ENCODE measurements around the gene ITGAL. TPM values are rescaled to one million over a fixed set of nuclear protein-coding genes. Genes with fewer than 3 reads are reported as not detected.

The ITGAL gene
- total and polyA plus RNA-seq, 2 of the 13 experiments (the other 11 are each of a cell fraction or from before 2014, with no cell fraction given) = 0.86 to 1.2 TPM

- no peak for TF ChIP-seq CENPBD1 (CRISPR knock-in tag; IDR thresholded peaks at IDR 0.05; ENCODE audit: borderline replicate concordance, low read depth)
- no peak; the same call in 1 of the 2 replicates for TF ChIP-seq ZNF337 (CRISPR knock-in tag; IDR thresholded peaks at IDR 0.05; ENCODE audit: borderline replicate concordance, low read depth)
- peak; percentile 52; the same call in 1 of the 2 replicates for TF ChIP-seq ZNF230 (CRISPR knock-in tag; IDR thresholded peaks at IDR 0.05)
- peak; percentile 69; the same call in 1 of the 2 replicates for TF ChIP-seq ZNF138 (CRISPR knock-in tag; IDR thresholded peaks at IDR 0.05; ENCODE audit: low read depth)
- no peak for TF ChIP-seq ZBTB44 (CRISPR knock-in tag; IDR thresholded peaks at IDR 0.05)
- peak; percentile 91 for TF ChIP-seq ZNF782 (CRISPR knock-in tag; IDR thresholded peaks at IDR 0.05; ENCODE audit: borderline replicate concordance)
- TF ChIP-seq RFX3 (CRISPR knock-in tag; IDR thresholded peaks at IDR 0.05) = no peak
- TF ChIP-seq SMAD9 (CRISPR knock-in tag; IDR thresholded peaks at IDR 0.05) = no peak
- peak; percentile 85; the same call in 1 of the 2 replicates for TF ChIP-seq STAT6 (CRISPR knock-in tag; IDR thresholded peaks at IDR 0.05; ENCODE audit: borderline replicate concordance)
- TF ChIP-seq ZSCAN31 (CRISPR knock-in tag; IDR thresholded peaks at IDR 0.05; ENCODE audit: low read depth) = peak; percentile 93
- TF ChIP-seq IRF2 (CRISPR knock-in tag; IDR thresholded peaks at IDR 0.05) = peak; percentile 93
- peak; percentile 84 for TF ChIP-seq HNF1B (CRISPR knock-in tag; IDR thresholded peaks at IDR 0.05)
- TF ChIP-seq DPF2 (CRISPR knock-in tag; IDR thresholded peaks at IDR 0.05; ENCODE audit: borderline replicate concordance, low read depth) = peak; percentile 27; the same call in 1 of the 2 replicates
- TF ChIP-seq ZNF883 (CRISPR knock-in tag; IDR thresholded peaks at IDR 0.05; ENCODE audit: not compliant biosample characterization) = peak; percentile 70
- peak; percentile 89; the same call in 1 of the 2 replicates for TF ChIP-seq ZNF451 (CRISPR knock-in tag; IDR thresholded peaks at IDR 0.05)
- no peak for TF ChIP-seq MTF2 (CRISPR knock-in tag; IDR thresholded peaks at IDR 0.05; ENCODE audit: borderline replicate concordance)
- TF ChIP-seq ZNF605 (CRISPR knock-in tag; IDR thresholded peaks at IDR 0.05) = peak; percentile 91
- no peak for TF ChIP-seq ZNF207 (IDR thresholded peaks at IDR 0.05; ENCODE audit: borderline replicate concordance)
- no peak for TF ChIP-seq ZNF30 (CRISPR knock-in tag; IDR thresholded peaks at IDR 0.05)
- TF ChIP-seq PRMT3 (CRISPR knock-in tag; IDR thresholded peaks at IDR 0.05; ENCODE audit: borderline replicate concordance, low read depth) = no peak
- TF ChIP-seq MEIS2 (CRISPR knock-in tag; IDR thresholded peaks at IDR 0.05) = peak; percentile 71
- 0 out of 2 replicates have a peak, but pooled peaks have one; percentile 4 for TF ChIP-seq ZNF160 (CRISPR knock-in tag; IDR thresholded peaks at IDR 0.05)
- peak; percentile 76 for TF ChIP-seq ETV5 (CRISPR knock-in tag; IDR thresholded peaks at IDR 0.05; ENCODE audit: borderline replicate concordance)
- peak; percentile 71 for TF ChIP-seq ZNF264 (CRISPR knock-in tag; IDR thresholded peaks at IDR 0.05)
Measured at GRCh38 chr16:30429678-30430427, 42.7 kb upstream of the ITGAL start, which contains the start of gene DCTPP1 (continued).
